Activated naive CD4-positive, alpha-beta T cell treated with Interleukin-2 at 50 U/mL for 16 hours (primary cell): ENCODE data around the gene PCDH12.
A peak's percentile ranks its signal among the peaks of the same experiment; 100 is the strongest.

ENCODE experiments used
- DNase-seq: peaks from one replicate; pipeline ENCODE4 v3.0.0-alpha.2; 2020

Gene PCDH12

DNA sequence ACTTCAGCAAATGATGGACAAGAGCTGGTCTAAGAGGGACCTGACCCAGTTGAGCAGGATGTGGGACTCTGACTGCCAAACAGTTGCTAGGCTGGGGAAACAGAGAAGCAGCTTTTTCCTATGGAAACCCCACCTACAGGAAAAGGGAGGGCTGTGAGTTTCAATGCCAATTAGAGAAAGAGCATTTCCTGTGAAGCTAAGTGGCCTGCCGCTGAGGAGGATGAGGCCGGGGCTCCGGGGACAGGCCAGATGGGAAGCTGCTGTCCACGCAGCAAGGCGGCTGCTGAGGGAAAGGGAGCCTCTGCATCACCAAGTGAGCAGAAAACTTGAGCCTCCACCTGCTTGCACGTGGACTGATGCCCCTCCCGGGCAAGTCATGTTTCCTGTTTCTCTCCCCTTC is at the start of gene PCDH12:
TSS of gene PCDH12 (minus strand) at position 90 of the 400 bp plus-strand sequence. CDS start 351 bp downstream, outside the sequence.
- no peak for DNase-seq

DNA sequence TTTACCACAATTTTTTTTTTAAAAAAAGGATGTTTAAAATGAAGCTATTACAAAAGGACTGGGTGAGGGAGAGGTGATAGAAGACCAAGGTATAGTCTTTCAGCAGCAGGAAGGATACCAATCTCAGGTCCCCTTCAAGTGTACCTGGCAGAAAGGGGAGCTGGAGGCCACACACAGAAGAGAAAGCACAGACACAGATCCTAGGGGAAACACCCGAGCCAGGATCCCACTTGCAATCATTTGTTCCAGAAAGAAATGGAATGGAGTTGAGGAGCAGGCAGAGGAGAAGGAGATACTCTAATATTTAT is 49.2 kb upstream of the PCDH12 start:
- no peak for DNase-seq

DNA sequence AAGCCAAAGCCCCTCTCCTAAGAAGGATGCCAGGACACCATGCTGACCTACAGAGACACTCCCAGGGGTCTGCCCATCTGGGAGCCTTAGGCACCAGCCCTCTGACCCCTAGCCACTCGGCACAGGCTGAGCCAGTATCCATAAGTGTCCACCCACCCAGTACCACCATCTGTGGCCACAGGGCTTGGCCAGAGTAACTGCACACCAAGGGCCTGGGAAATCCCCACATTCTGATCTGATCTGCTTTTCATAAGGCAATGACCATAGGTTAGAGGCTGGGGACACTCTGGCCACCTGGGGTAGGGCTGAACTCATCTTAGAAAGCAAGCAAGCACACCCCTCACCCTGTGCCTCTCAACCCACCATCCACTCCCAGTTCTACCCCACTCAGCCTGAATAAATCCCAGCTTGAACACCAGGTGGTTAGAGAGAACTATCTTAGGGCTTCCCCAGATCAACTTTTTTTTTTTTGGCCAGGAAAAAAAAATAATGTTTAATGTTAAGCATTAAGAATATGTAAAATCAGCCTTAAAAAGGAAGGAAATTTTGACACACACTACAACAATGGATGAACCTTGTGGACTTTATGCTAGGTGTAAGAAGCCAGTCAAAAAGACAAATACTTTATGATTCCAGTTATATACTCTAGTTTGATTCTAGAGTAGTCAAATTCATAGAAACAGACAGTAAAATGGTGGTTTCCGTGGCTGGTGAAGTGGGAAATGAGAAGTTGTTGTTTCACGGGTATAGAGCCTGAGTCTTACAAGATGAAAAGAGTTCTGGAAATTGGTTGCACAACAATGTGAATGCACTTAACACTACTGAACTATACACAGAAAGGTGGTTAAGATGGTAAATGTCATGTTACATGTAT is 48.6 kb upstream of the PCDH12 start:
- no peak for DNase-seq

DNA sequence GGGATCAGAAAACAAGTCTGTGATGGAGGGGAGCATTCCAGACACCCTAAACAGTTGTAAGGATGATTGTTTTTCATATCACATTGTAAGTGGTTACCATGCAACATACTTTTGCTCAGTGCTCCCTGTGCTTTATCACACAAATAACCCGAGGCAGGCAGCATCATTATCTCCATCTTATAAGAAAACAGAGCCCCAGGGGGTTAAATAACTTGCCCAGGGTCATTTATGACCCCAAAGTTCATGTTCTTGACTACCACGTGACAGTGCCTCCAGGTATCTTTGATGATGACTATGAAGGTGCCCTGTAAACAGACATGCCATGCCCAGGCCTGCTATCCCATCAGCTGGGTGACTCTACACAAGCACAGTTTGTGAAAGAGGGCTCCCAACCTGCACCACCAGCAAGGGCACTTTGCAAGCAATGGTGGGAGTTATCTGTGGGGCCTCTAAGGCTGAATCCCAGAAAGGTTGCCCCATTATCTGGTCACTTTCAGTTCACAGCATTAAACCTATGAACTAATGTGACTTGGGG is 45.3 kb upstream of the PCDH12 start:
- no peak for DNase-seq

DNA sequence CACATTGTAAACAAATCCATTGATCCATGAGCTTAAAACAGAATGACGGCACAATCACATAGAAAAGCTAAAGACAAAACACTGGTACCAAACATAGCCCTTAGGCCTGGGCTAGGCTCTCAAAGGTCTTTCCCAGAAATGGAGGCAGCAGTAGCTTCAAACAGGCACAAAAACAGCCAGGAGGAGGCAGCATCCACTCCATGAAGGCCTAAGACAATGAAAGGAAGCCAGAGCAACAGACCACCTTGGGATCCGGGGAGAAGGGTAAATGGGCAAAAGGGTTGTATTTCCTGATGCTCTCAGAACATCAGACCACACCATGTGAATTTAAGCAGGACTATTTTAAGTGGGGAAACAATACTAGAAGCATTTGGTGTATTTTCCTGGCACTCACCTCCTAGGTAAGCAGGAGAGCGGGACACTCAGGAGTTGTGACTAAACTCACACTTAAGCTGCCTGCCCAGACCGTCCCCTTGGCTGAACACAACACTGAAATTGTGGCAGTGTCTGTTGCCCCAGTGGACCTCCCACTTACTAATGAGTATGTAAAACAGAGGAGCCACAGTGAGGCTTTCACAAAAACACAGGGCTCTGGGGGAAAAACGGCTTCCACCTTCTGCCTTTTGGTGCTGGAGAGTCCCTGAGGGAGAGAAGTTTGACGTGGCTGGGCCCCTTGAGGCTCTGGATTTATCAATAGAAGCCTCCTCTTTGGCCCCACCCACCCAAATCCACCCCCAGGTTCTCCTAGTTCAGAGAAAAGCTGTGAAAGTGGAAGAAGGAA is 42.9 kb upstream of the PCDH12 start:
- DNase-seq: no peak

DNA sequence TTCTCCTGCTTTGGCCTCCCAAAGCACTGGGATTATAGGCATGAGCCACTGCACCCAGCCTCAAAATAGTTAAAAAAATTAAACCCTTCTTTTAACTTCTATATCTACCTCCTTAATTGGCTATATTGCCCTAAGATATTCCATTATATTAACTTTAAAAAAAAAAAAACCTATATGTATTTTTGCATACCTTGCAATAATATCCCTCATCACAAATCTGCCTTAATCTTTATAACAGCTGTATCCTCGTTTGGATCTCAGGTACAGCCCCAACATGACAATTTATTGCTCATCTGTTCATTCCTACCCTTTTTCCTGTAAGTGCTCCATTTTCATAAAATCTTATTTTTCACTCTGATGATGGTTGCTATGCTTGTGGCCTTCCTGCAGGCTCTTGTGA is 42.2 kb upstream of the PCDH12 start:
- DNase-seq: no peak

DNA sequence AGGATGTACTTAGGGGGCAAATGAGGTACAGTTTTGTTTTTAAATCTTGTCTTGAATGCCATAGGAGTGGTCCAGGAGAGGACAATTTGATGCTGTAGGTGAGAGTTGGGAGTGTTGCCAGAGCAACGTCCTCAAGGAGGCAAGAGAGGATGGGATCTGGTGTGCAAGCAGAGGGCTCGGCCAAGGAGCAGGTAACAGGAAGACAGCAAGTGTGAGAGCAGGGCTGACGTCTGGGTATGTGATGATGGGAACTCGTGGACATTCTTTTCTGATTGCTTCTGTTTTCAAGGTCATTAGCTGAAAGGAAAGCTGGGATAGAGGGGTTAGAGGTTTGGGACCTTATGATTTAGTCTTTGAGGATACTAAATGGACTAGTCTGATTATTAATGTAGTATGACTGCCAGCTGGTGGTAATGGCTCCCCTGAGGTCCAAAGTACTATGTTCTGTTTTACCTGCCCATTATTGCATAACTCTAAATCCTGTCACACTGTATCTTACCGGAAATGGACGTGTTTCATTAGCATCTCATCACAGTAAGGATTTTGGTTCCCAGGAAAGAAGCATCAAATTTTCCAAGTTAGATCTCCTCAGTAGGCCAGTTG is 39.5 kb upstream of the PCDH12 start:
- DNase-seq: no peak

DNA sequence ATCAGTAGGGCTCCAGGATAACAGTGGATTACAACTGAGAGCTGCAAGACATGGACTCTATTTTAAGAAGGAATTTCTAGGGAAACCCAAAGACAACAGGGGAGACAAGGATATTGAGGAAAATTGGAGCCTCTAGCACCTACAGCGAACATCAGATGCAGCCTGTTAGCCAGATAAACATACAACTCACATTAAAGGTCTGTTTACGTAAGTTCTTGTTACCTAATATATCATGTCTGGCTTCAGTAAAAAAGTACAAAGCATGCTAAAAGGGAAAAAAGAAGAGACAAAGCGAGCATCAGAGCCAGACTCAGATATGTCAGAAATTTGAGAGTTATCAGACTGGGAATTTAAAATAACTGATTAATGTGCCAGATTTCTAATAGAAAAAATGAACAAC is 37.7 kb upstream of the PCDH12 start:
- no peak for DNase-seq

DNA sequence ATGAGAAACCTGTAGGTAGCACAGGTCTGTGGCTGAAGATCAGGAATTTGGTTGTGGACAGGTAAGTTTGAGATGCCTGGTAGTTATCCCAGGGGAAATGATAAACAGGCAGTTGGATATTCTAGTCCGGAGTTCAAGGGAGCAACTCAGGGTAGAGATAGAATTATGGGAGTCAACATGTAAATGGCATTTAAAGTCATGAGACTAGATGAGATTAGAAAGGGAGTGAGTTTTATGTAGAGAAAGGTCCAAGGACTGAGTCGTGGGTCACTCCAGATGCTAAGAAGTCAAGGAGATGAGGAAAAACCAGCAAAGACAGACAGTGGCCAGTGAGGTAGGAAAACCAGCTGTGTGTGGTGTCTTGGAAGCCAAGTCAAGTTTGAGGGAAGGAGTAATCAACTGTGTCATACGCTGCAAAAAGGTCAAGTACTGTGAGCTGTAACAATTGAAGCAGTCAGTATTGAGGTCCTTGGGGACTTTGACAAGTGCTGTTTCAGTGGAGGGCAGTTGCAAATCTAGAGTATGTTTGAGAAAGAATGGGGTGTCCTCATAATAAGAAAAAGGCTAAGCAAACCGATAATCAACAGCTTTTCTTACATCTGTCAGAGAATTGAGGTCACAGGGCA is 36.6 kb upstream of the PCDH12 start:
- DNase-seq: no peak

DNA sequence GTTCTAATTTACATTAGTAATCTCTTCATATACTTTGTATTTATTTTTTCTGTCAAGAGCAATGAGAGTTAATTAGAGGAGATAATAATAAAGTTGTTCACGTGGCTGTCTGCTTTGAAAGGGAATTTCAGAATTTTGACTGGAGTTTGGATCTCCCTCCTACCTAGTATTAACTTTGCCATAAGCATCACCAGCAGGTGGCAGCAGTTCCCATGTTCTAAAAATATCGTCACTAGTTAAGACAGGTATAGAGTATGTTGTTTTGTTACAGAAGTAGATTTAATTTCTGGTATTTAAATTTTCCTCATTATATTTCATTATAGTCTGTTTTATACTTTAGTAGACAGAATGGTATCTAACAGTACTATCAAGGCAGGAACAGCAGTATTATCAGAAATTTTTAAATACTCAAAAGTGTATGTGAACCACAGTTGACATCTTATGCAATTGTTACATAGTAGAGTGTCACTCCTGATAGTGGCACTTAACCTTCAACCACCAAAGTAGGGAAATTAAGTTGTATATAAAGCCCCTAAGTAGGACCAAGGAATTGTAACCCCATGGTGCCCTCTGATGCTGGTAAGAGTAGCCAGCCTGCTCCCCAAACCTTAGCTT is 34.5 kb upstream of the PCDH12 start:
- peak; percentile 79 for DNase-seq

DNA sequence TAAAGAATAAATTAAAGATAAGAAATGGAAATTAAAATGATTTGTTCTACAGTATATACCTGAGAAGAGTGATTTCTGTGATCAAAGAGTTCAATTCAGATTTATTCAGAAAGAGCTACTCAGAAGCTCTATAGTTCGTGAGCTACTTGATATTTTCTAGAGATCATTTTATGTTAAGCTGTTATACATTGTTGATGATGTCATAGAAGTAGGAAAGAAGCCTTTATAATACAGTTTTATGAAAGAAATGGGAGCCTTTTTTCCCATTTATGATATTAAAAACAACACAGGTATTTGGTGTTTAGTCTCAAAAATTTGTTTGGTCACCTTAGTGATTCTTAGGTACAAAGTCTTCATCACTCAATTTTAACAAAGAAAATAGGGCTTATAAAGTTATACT is 31.7 kb upstream of the PCDH12 start:
- DNase-seq: no peak

DNA sequence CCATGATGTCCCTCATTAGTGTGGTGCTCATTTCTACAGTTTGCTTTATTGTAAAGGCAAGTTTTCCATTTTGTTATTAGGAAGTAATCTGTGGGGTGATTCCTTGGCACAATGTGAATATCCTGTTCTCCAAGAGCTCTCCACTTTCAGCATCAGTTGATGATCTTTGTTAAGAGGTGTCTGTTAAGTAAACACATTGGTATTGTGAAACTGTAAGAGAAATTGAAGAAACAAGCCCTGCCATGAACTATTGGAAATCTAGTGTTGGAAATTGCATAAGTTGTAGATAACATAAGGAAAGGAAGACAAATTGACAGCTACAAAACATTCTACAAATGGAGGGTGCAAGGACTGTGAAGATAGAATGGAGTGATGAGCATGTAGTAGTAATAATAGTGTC is 28.1 kb upstream of the PCDH12 start:
- DNase-seq: no peak

DNA sequence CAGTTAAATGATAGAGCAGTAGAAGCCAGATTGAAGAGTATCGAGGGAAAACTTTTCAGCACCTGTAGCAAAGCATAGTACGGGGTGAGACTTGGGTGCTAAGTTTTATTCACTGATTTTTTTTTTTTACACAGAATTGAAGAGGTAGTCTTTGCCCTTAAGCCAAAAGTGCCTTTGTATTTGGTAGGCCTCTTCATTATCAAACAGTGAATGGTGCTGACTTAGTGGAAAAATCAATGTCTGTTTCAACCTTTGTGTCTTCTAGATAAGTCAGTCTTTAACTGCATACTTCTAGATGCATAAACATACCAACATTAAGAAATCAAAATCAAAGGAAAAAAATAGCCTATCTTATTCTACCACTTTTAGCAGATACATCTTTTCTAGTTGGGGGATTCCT is 24.6 kb upstream of the PCDH12 start:
- DNase-seq: no peak

DNA sequence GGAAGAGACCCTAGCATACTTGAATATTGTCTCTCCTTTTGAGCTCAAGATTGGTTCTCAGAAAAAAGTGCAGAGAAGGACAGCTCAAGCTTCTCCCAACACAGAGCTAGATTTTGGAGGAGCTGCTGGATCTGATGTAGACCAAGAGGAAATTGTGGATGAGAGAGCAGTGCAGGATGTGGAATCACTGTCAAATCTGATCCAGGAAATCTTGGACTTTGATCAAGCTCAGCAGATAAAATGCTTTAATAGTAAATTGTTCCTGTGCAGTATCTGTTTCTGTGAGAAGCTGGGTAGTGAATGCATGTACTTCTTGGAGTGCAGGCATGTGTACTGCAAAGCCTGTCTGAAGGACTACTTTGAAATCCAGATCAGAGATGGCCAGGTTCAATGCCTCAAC is 20.4 kb upstream of the PCDH12 start:
- no peak for DNase-seq

DNA sequence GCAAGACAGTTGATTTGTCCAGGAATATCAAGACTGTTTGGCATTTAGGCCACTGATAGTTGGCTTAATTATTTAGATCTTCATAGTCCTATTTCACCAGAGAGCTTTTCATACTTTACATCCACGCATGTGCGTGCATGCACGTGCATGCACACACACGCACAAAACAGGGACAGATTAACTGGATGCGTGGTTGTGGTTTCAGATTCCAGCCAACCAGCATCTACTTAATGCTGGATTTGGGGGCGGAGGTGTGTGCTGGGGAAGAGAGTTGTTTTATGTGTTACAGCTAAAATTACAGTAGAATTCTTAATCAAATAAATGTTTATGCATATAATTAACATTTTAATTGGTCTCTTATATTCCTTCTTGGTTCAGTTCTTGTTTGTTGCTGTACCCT is 18.2 kb upstream of the PCDH12 start:
- DNase-seq: no peak

DNA sequence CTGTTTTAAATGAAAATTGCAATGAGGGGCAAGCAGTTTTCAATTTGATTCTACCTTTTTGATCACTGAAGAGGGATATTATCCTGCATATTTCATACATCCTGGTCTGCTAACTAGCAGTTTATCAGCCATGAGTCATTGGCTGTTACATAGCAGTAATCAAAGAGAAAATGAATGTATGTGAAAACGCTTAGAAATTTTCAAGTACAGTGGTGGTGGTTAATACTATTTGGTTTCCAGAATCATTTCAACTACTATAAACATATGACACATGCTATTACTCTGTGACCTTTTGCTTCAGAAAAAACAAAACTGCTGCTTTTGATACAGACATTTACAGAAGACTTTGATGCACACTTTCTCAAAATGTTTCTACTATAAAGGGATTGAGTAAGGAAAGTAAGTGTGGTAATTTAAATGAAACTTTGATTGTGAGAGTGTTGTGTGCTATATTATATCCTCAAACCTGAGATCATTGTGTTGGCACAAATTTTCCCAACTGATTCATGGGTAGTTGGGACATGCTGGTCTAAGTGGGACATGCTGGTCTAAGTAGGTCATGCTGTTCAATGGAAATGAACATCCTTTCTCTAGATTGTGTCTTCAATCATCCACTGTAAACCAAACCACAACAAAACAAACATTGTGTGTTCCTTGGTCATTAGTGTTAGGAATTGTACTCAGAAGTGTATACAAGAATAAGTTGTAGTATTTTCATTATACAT is 16.0 kb upstream of the PCDH12 start:
- no peak for DNase-seq

DNA sequence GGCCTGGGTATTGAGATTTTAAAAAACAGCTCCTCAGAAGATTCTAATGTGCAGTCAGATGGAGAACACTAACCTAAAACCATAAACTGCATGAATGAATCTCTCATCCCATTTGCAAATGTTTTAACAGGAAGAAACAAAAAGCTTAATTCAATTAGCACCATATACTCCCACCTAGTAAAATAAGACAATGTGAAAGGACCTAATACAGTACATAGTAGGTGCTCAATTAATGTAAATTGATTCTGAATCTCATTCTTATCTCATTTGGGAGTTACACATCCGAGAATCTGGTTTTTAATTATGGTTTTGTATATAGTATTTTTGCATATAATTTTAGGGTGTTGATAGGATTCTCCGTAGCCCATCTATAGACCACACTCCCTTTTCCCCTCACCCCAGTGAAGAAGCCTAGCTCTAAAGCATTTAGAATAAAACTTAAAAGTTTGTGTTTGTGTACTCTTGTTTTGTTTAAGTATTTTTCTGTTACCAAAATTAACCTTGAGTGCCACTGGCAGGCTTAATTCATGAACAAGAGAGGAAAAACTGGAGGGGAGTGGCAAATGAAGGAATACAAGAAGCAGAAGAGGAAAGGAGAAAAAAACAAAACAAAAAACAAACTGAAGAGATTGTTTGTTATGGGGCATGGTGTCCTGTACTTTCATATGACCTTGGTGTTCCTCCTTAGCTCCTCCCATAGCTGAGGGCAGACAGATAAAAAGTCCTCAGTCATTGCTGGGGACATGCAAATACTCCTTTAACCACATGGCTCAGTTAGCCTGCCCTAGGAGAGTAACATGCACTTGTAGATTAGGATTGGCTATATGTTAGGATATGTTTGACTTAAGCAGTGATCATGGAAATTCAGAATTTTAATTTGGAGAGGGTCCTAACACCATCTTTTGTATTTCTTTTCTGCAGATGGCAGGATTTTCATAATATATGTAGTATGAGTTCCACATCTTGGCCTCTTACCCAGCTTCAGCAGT is 12.1 kb upstream of the PCDH12 start:
- no peak for DNase-seq

DNA sequence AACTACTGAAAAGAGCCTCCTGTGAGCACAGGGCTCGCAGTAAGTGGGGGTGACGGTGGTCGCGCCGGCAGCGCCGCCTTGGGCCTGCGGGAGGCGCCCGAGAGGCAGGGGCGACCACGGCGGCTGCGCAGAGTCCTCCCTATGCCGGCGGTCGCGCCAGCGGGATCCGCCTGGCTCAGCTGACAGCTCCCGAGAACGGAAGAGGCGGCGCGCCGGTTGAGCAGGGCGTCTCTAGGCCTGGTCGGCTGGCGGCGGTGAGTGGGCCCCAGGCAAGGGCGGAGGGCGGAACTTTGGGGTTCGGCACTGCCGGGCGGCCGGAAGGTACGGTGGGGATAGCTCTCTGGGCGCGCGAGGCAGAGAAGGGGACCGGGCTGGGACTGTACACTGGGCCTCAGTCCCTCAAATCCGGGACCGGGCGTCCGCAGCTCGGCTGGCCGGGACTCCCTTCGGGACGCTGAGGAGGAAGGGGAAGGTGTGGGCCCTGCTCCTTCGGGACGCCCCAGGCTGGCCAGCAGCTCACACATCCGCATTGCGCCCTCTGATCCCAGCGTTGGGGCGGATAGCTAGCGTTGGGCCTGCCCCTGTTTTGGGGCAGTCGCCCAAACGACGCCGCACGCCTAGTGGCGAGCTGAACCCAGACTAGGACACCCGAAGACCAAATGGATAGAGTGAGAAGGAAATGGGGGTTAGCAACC is 11.1 kb upstream of the PCDH12 start, which contains the start of gene RNF14:
TSS of gene RNF14 (plus strand) at position 192 of the 695 bp plus-strand sequence. CDS start 4,484 bp downstream, outside the sequence.
- DNase-seq: peak; percentile 94

DNA sequence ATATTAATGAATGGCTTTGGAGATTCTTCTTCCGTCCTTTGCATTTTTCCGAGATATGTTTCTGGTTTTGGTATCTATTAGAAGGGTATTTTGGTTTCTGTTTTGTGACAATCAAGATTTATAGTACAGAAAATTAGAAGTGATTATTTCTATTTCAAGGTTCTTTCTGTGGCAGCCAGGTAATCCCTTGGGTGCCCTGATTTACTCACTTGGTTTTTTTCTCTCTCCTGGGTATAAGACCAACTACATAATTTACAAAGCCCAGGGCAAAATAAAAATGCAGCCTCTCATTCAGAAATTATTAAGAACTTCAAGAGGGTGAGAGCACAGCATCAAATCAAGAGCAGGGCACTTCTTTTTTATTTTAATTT is 8.9 kb upstream of the PCDH12 start:
- DNase-seq: no peak
